MG63 (cell line): Measurements from ENCODE around the gene NPR1. TPM values are rescaled to one million over a fixed set of nuclear protein-coding genes. Genes with fewer than 3 reads are reported as not detected.
"Not testable (repeated sequence)": the region's sequence is repeated elsewhere in the genome, so short reads cannot be mapped to it uniquely, and the experiment has no call there.

Experiments
- DNase-seq: peaks from one replicate; pipeline ENCODE4 v3.0.0-alpha.2; 2020
- H3K27me3 ChIP-seq: fragments of 250-450 bp; sonication (Bioruptor Pico); 2 replicates; pipeline ENCODE4 v1.5.1; 2020; ENCODE audit warnings: mild to moderate bottlenecking, moderate library complexity
- H3K36me3 ChIP-seq: fragments of 250-450 bp; sonication (Bioruptor Pico); 2 replicates; pipeline ENCODE4 v1.5.1; 2020; ENCODE audit warnings: mild to moderate bottlenecking, moderate library complexity
- H3K4me3 ChIP-seq: fragments of 250-450 bp; sonication (Bioruptor Pico); 2 replicates; pipeline ENCODE4 v1.5.1; 2020; ENCODE audit warnings: mild to moderate bottlenecking, moderate library complexity
- H3K9me3 ChIP-seq: fragments of 250-450 bp; sonication (Bioruptor Pico); 2 replicates; pipeline ENCODE4 v1.5.1; 2020; ENCODE audit warnings: mild to moderate bottlenecking, moderate library complexity
- total RNA-seq: library from RNA; depleted of rRNA; stranded (reverse); fragments of >200 nt; shearing (Covaris generic); gene quantifications from 2 replicates; pipeline ENCODE4 v1.2.3, GENCODE V29; 2014; ENCODE audit warnings: low replicate concordance

The NPR1 gene
- total RNA-seq, 1 experiment from 2014 or later = 0.33 TPM

GRCh38 chr1:153688736-153689328, 10.3 kb downstream of the NPR1 start:
- no peaks in the 10 kb centered on the region for H3K9me3 ChIP-seq
- DNase-seq = no peak
- H3K27me3 ChIP-seq = no peaks in the 10 kb centered on the region
- no peaks in the 10 kb centered on the region for H3K36me3 ChIP-seq
- no peak overlapping the region for H3K4me3 ChIP-seq

- H3K27me3 ChIP-seq = no peaks in the 10 kb centered on the region
- no peaks in the 10 kb centered on the region for H3K9me3 ChIP-seq
- no peak overlapping the region for H3K4me3 ChIP-seq
- DNase-seq = no peak
- no peaks in the 10 kb centered on the region for H3K36me3 ChIP-seq
Observed at GRCh38 chr1:153693466-153693865, 15.0 kb downstream of the NPR1 start.

DNA sequence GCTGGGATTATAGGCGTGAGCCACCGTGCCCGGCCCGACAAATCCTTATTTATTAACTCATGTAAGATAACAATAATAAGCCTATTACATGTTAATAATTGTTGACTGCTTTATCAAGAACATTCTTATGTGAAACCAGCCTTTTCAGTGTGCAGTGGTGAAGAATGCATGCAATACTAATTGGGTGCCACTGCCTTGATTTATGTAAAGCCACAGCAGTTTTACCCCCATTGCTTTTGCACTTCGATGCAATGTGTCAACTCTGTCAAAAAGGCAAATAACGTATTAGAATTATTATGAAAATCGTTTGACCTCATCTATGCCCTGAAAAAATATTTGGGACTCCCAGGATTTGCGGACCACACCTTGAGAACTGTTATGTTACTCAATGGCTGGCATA, 18.3 kb downstream of the NPR1 start:
- DNase-seq = no peak
- H3K9me3 ChIP-seq = no peaks in the 10 kb centered on the region
- no peak overlapping the region for H3K4me3 ChIP-seq

DNA sequence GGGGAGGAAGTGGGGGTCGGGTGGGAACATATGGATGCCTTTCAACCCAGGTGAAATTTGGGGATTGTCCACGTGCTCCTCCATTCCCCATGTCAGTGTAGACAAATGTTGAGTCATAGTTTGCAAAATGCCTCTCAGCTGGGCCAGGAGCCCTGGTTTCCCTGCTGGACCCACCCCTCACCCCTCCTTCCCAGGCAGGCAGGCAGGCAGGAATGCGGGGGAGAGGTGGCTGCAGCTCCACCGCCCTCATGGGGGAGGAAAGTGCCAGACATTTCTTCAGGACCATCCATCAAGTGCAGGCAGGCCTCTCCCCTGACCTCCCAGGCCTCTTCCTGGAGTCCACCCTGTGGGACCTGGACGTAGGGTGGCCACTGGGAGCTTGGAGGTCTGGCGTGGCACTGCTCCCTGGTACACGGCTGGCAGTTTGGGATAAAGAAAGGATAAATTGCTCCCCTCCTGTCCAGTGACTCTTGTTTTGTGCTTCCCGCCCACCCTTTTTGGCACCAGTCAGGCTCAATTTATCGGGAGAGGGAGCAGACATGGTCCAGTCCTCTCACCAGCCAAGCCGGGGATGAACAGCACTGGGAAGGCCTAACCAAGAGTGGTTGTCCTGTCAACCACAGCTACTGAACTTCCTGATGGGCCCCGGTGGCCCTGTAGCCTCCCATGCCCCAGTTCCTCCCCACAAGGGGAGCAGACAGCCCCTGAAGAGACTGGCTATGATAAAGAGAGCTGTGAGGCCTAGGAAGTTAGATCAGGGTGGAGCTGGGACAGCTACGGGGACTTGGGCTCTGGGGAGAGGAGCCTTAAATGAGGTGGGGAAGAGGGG, 18.9 kb downstream of the NPR1 start:
- peak; percentile 19 for DNase-seq
- H3K4me3 ChIP-seq = no peak overlapping the region
- no peaks in the 10 kb centered on the region for H3K9me3 ChIP-seq
- no peaks in the 10 kb centered on the region for H3K27me3 ChIP-seq
- H3K36me3 ChIP-seq = no peaks in the 10 kb centered on the region

More for the DNA sequence above, 18.3 kb downstream of the NPR1 start:
- no peaks in the 10 kb centered on the region for H3K36me3 ChIP-seq
- no peaks in the 10 kb centered on the region for H3K27me3 ChIP-seq

DNA sequence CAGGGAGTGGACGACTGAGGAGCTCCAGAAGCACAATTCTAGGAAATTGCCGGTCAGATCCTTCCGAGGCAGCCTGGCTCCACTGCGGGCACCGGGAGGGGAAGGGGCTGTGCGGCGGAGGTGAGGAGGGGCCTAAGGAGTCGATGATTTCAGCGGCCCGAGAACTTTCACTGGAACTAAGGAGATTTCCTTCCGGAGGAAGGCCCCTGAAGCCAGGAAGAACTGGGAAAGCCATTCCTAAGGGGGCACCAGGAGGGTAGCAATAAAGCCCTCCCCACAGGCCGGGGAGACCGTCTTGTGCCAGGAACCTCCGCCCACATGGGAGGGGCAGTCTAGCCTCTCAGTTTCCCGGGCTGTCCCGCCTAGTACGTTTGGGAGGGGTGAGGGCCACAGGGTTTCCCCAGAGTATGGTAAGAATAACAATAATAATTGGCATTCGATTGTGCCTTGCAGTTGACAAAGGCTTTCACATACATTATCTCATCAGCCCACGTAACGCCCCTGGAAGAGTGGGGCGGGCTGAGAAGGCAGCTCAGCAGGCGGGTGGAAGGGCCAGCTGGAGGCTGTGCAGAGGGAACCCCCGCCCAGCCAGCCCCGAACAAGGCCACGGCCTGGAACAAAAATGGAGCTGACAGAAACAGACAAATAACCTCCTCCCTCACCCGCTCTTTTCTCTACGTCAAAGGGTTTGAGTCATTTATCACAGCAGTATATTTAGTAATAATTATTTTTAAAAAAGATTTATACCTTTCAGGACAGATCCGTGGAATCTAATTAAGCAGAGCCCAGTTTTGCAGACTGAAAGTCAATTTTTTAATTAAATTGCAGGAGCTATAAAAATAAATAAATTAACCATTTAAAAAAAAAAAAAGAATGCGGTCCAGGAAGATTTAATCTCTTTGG, 19.8 kb downstream of the NPR1 start:
- Histone ChIP-seq H3K4me3 (no peak overlapping the region), H3K36me3 (no peaks in the 10 kb centered on the region), H3K27me3 (no peaks in the 10 kb centered on the region), H3K9me3 (no peaks in the 10 kb centered on the region)
- DNase-seq = no peak

- H3K27me3 ChIP-seq = no peaks in the 10 kb centered on the region
- no peaks in the 10 kb centered on the region for H3K36me3 ChIP-seq
- DNase-seq = peak; percentile 30
- no peaks in the 10 kb centered on the region for H3K9me3 ChIP-seq
- H3K4me3 ChIP-seq = no peak overlapping the region
Observed at GRCh38 chr1:153698923-153699714, 20.6 kb downstream of the NPR1 start.

DNA sequence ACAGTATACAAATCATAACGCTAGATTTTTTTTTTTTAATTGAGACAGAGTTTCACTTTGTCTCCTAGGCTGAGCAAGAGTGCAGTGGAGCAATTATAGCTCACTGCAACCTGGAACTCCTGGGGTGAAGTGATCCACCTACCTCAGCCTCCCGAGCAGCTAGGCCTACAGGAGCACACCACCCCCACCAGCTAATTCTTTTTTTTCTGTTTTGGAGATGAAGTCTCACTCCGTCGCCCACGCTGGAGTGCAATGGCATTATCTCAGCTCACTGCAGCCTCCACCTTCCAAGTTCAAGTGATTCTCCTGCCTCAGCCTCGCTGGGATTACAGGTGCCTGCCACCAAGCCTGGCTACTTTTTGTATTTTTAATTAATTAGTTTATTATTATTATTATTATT, 21.3 kb downstream of the NPR1 start:
- Histone ChIP-seq H3K27me3 (no peaks in the 10 kb centered on the region), H3K36me3 (no peaks in the 10 kb centered on the region), H3K9me3 (no peaks in the 10 kb centered on the region), H3K4me3 (no peak overlapping the region)
- DNase-seq = no peak

- no peak overlapping the region for H3K4me3 ChIP-seq
- H3K9me3 ChIP-seq = no peaks in the 10 kb centered on the region
- no peaks in the 10 kb centered on the region for H3K27me3 ChIP-seq
- DNase-seq = no peak
- no peaks in the 10 kb centered on the region for H3K36me3 ChIP-seq
Observed at GRCh38 chr1:153705484-153705883, 27.0 kb downstream of the NPR1 start.

DNA sequence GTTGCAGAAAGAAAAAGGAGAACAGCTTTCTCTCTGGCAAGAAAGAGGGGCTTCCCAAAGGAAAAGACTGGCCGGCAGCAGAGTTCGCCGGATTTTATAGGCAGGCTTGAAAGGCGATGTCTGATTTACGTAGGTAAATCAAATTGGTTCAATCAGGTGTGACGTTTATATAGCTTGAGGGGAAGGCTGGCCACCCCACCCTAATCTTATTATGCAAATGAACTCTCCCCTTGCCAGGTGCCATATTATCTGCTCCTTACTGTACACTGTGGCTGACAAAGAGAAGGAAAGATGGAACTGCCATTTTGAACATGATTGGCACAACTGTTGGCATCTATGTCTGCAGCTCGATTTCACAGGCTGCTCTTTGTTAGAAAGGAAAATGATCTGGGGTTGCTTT, 32.5 kb downstream of the NPR1 start:
- H3K27me3 ChIP-seq = no peaks in the 10 kb centered on the region
- no peaks in the 10 kb centered on the region for H3K36me3 ChIP-seq
- no peak for DNase-seq
- no peaks in the 10 kb centered on the region for H3K9me3 ChIP-seq
- no peak overlapping the region for H3K4me3 ChIP-seq

DNA sequence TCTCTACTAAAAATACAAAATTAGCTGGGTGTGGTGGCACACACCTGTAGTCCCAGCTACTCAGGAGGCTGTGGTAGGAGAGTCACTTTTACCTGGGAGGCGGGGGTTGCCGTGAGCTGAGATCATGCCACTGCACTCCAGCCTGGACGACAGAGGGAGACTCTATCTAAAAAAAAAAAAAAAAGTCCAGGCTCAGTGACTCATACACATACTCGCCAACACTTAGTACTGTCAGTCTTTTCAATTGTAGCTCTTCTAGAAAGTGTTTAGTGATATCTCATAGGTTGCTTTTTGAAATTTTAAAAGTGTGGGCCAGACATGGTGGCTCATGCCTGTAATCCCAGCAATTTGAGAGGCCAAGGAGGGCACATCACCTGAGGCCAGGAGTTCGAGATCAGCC, 37.7 kb downstream of the NPR1 start:
- not testable (repeated sequence) for H3K36me3 ChIP-seq, DNase-seq, H3K4me3 ChIP-seq, H3K27me3 ChIP-seq, H3K9me3 ChIP-seq

DNA sequence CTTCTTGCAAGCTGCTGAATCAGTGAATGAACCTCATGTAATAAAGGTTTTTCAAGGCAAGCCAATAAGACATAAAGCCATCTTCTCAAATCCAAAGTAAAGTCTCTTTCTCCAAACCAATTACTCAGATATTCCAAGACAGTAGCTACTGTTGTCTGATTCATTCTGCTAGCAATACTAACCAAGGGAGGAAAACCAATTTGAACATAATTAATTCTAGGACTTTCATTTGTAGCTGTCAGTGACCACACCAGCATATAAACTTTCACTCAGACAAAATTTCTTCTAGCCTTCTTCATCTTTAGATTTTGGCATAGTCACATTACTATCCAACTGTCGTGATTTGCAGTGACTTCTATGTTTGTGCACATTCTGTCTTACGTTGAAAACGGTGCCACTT, 38.8 kb downstream of the NPR1 start:
- Histone ChIP-seq H3K36me3 (no peaks in the 10 kb centered on the region), H3K27me3 (no peaks in the 10 kb centered on the region), H3K4me3 (no peak overlapping the region), H3K9me3 (no peaks in the 10 kb centered on the region)
- DNase-seq = no peak

DNA sequence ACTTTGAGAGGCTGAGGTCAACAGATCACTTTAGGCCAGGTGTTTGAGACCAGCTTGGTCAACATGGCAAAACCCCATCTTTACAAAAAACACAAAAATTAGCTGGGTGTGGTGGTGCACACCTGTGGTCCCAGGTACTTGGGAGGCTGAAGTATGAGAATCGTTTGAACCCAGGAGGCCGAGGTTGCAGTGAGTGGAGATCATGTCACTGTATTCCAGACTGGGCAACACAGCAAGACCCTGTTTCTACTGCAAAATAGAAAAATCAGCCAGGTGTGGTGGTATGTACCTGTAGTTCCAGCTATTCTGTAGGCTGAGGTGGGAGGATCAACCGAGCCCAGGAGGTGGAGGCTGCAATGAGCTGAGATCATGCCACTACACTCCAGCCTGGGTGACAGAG, 45.2 kb downstream of the NPR1 start:
- H3K9me3 ChIP-seq = no peaks in the 10 kb centered on the region
- no peaks in the 10 kb centered on the region for H3K36me3 ChIP-seq
- no peak for DNase-seq
- H3K4me3 ChIP-seq = no peak overlapping the region
- no peaks in the 10 kb centered on the region for H3K27me3 ChIP-seq

DNA sequence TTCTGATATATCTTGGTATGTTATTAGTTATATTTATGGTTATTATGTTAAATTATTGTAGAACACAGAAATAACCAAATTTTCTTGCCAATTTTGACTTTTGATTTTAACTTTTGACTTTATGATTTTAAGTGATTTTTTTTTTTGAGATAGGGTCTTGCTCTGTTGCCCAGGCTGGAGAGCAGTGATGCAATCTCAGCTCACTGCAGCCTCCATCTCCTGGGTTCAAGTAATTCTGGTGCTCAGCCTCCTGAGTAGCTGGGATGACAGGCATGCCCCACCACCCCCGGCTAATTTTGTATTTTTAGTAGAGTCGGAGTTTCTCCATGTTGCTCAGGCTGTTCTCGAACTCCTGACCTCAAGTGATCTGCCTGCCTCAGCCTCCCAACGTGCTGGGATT, 46.1 kb downstream of the NPR1 start:
- DNase-seq, H3K9me3 ChIP-seq, H3K27me3 ChIP-seq, H3K36me3 ChIP-seq, H3K4me3 ChIP-seq: not testable (repeated sequence)

GRCh38 chr1:153727463-153728304, 49.2 kb downstream of the NPR1 start, which contains the start of gene INTS3:
Gene INTS3 (plus strand): TSS chr1:153728050. CDS start chr1:153728635, 585 bp downstream.
- H3K4me3 ChIP-seq = peak within 1 kb of the TSS; percentile 98
- H3K36me3 ChIP-seq = peaks cover 16% of the 10 kb centered on the region

GRCh38 chr1:153728305-153729066, 50.0 kb downstream of the NPR1 start:
- peaks cover 19% of the 10 kb centered on the region for H3K36me3 ChIP-seq
- peak; percentile 57 for DNase-seq
- H3K4me3 ChIP-seq = peak overlapping the region; percentile 98
- no peaks in the 10 kb centered on the region for H3K9me3 ChIP-seq
- H3K27me3 ChIP-seq = no peaks in the 10 kb centered on the region

More at GRCh38 chr1:153727463-153728304, 49.2 kb downstream of the NPR1 start, which contains the start of gene INTS3:
- peak; percentile 100 for DNase-seq
- Histone ChIP-seq H3K9me3 (no peaks in the 10 kb centered on the region), H3K27me3 (no peaks in the 10 kb centered on the region)
